Measurements from ENCODE around the gene ACOT13.

ACOT13 gene

GRCh38 chr6:24752503-24752902 lies 85.6 kb downstream of the ACOT13 start:
- Histone ChIP-seq H3K4me1 (ENCODE audit: control insufficient read depth, insufficient read depth, low read length) (no peaks in the 10 kb centered on the region), H3K9me3 (ENCODE audit: control insufficient read depth, insufficient read depth, low read depth, low read length) (no peaks in the 10 kb centered on the region), H3K36me3 (ENCODE audit: control insufficient read depth in 2 of 2, insufficient read depth in 1 of 2, low read length in 2 of 2) (no peaks in the 10 kb centered on the region), H3K4me3 (ENCODE audit: low read depth, low read length) (no peak overlapping the region), H3K27ac (ENCODE audit: extremely low read depth, low read depth, low read length) (no peak overlapping the region)
- ChIA-PET POLR2A (no interaction called here), CTCF (no interaction called here)
- no peak for TF ChIP-seq REPIN1 (tag by site-specific recombination; IDR thresholded peaks at IDR 0.05; ENCODE audit: low read depth)
- no peak for TF ChIP-seq ZFP41 (tag by site-specific recombination; IDR thresholded peaks at IDR 0.05; ENCODE audit: borderline replicate concordance)
- TF ChIP-seq BCL11B (tag by site-specific recombination; IDR thresholded peaks at IDR 0.05; ENCODE audit: low read depth): no peak
- TF ChIP-seq OSR2 (tag by site-specific recombination; IDR thresholded peaks at IDR 0.05): no peak
- TF ChIP-seq ZNF274 (IDR thresholded peaks at IDR 0.05; ENCODE audit: low read length): no peak
- no peak for TF ChIP-seq ZNF274 (tag by site-specific recombination; IDR thresholded peaks at IDR 0.05; ENCODE audit: borderline replicate concordance)
- TF ChIP-seq ZNF214 (tag by site-specific recombination; IDR thresholded peaks at IDR 0.05; ENCODE audit: borderline replicate concordance): no peak
- TF ChIP-seq ZNF266 (tag by site-specific recombination; IDR thresholded peaks at IDR 0.05; ENCODE audit: low read depth): no peak
- TF ChIP-seq ZNF302 (tag by site-specific recombination; IDR thresholded peaks at IDR 0.05; ENCODE audit: low read depth): no peak
- no peak for TF ChIP-seq ZNF639 (tag by site-specific recombination; IDR thresholded peaks at IDR 0.05)
- TF ChIP-seq ZBTB20 (tag by site-specific recombination; IDR thresholded peaks at IDR 0.05): no peak
- no peak for TF ChIP-seq ZEB2 (tag by site-specific recombination; IDR thresholded peaks at IDR 0.05)
- no peak for TF ChIP-seq ZNF514 (tag by site-specific recombination; IDR thresholded peaks at IDR 0.05)
- TF ChIP-seq ZNF221 (tag by site-specific recombination; IDR thresholded peaks at IDR 0.05; ENCODE audit: borderline replicate concordance): no peak
- TF ChIP-seq ZFP37 (tag by site-specific recombination; IDR thresholded peaks at IDR 0.05): no peak
- no peak for TF ChIP-seq ZNF341 (tag by site-specific recombination; IDR thresholded peaks at IDR 0.05; ENCODE audit: low read depth)
- TF ChIP-seq ZSCAN23 (tag by site-specific recombination; IDR thresholded peaks at IDR 0.05): no peak
- no peak for TF ChIP-seq ZNF311 (tag by site-specific recombination; IDR thresholded peaks at IDR 0.05; ENCODE audit: borderline replicate concordance)
- TF ChIP-seq GLI4 (tag by site-specific recombination; IDR thresholded peaks at IDR 0.05): no peak
- no peak for TF ChIP-seq ZFP3 (tag by site-specific recombination; IDR thresholded peaks at IDR 0.05; ENCODE audit: low read depth)

GRCh38 chr6:24752917-24753492 lies 86.1 kb downstream of the ACOT13 start:
- CTCF ChIA-PET: interaction anchor here (0.7 to 1.1 kb wide), 2 partner anchors 68 to 172 kb away, joined by 3 to 5 read pairs; no protein-coding TSS in a partner anchor
- Histone ChIP-seq H3K36me3 (ENCODE audit: control insufficient read depth in 2 of 2, insufficient read depth in 1 of 2, low read length in 2 of 2) (no peaks in the 10 kb centered on the region), H3K27ac (ENCODE audit: extremely low read depth, low read depth, low read length) (no peak overlapping the region), H3K9me3 (ENCODE audit: control insufficient read depth, insufficient read depth, low read depth, low read length) (no peaks in the 10 kb centered on the region), H3K4me1 (ENCODE audit: control insufficient read depth, insufficient read depth, low read length) (no peaks in the 10 kb centered on the region), H3K4me3 (ENCODE audit: low read depth, low read length) (no peak overlapping the region)
- POLR2A ChIA-PET: no interaction called here
- TF ChIP-seq ZBTB21 (tag by site-specific recombination; IDR thresholded peaks at IDR 0.05) (no peak), ZFP3 (tag by site-specific recombination; IDR thresholded peaks at IDR 0.05; ENCODE audit: low read depth) (no peak), PRDM4 (tag by site-specific recombination; IDR thresholded peaks at IDR 0.05) (no peak), ZFP69B (tag by site-specific recombination; IDR thresholded peaks at IDR 0.05) (no peak), HOXA7 (CRISPR knock-in tag; IDR thresholded peaks at IDR 0.05; ENCODE audit: borderline replicate concordance) (no peak), ZFP37 (tag by site-specific recombination; IDR thresholded peaks at IDR 0.05) (no peak), WT1 (tag by site-specific recombination; IDR thresholded peaks at IDR 0.05) (no peak), ZNF837 (tag by site-specific recombination; IDR thresholded peaks at IDR 0.05) (no peak), SCRT1 (tag by site-specific recombination; IDR thresholded peaks at IDR 0.05; ENCODE audit: borderline replicate concordance) (no peak), ZFP41 (tag by site-specific recombination; IDR thresholded peaks at IDR 0.05; ENCODE audit: borderline replicate concordance) (no peak), GLIS2 (tag by site-specific recombination; IDR thresholded peaks at IDR 0.05) (no peak), HOXD13 (CRISPR knock-in tag; IDR thresholded peaks at IDR 0.05; ENCODE audit: borderline replicate concordance) (no peak), EGR2 (tag by site-specific recombination; IDR thresholded peaks at IDR 0.05; ENCODE audit: low read depth) (no peak), ZNF169 (tag by site-specific recombination; IDR thresholded peaks at IDR 0.05) (no peak), ZEB2 (tag by site-specific recombination; IDR thresholded peaks at IDR 0.05) (no peak), KLF10 (tag by site-specific recombination; IDR thresholded peaks at IDR 0.05) (no peak), BCL6B (tag by site-specific recombination; IDR thresholded peaks at IDR 0.05) (no peak)

Data from HEK293 (cell line).